GM12873 (cell line): ENCODE measurements around the gene STON2.

Experiments
- TF ChIP-seq, protein P1 (sequence below): IDR thresholded peaks from 2 replicates; pipeline ENCODE4 v1.5.1; 2012; ENCODE audit warnings: low read depth, mild to moderate bottlenecking, moderate library complexity, low read length, control low read depth; ENCODE audit not compliant: insufficient read depth; ENCODE audit errors: missing control alignments

STON2 gene

DNA sequence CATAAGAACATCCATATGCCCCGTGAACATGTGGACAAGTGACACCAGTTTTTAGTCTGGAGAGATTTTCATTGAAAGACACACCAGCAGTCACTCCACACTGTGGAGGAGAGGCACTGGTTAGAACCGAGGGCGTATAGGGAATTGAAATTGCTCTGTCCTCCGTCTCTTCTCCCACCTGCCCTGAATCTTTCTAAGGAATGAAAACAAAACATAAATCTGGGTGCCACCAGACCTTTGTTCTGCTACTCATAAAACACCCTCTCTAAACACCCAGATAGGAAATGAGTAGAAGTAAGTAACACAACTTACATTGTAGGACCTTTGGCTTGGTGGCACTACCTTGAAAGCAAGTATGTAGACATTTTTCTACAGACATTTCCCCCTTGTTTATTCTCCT, 37.1 kb upstream of the STON2 start:
- TF ChIP-seq, protein P1, sequence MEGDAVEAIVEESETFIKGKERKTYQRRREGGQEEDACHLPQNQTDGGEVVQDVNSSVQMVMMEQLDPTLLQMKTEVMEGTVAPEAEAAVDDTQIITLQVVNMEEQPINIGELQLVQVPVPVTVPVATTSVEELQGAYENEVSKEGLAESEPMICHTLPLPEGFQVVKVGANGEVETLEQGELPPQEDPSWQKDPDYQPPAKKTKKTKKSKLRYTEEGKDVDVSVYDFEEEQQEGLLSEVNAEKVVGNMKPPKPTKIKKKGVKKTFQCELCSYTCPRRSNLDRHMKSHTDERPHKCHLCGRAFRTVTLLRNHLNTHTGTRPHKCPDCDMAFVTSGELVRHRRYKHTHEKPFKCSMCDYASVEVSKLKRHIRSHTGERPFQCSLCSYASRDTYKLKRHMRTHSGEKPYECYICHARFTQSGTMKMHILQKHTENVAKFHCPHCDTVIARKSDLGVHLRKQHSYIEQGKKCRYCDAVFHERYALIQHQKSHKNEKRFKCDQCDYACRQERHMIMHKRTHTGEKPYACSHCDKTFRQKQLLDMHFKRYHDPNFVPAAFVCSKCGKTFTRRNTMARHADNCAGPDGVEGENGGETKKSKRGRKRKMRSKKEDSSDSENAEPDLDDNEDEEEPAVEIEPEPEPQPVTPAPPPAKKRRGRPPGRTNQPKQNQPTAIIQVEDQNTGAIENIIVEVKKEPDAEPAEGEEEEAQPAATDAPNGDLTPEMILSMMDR, result no peak

DNA sequence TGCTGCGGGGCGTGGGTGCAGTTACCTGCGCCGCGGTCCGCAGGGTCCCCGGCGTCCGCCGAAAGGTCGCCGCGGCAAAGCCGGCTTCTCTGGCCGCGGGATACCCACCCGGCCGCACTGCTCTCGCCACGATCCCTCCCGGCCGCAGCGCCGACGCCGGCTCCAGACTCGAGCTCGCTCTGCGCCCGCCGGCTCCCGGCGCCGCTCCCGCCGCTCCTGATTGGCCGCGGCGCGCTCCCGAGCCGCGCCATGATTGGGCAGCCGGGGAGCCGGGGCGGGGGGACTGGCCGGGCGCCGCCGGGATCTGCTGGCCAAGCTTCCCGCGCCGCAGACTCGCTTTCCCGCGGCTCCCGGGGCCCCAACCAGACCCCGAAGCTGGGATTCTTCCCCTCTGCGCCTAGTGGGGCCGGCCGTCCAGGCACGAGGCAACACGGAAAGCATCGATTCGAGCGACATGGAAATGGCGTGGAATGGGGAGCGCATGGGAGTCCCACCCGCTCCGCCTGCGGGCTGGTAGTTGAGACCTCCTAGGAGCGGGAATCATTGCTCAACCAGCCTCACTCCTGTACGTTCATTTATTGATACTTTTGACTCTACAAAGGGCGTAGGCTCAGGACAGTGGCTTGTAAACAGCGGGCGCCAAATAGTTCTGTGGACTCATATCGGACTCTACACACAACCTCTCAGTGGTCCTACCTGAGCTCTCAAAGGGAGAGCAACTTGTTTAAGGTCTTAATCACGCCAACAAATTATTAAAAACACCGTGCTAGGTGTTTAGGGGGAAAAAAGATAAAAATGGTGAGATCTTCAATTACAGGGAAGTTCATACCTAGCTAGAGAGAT, 36.4 kb upstream of the STON2 start:
- TF ChIP-seq, protein P1, result no peak

DNA sequence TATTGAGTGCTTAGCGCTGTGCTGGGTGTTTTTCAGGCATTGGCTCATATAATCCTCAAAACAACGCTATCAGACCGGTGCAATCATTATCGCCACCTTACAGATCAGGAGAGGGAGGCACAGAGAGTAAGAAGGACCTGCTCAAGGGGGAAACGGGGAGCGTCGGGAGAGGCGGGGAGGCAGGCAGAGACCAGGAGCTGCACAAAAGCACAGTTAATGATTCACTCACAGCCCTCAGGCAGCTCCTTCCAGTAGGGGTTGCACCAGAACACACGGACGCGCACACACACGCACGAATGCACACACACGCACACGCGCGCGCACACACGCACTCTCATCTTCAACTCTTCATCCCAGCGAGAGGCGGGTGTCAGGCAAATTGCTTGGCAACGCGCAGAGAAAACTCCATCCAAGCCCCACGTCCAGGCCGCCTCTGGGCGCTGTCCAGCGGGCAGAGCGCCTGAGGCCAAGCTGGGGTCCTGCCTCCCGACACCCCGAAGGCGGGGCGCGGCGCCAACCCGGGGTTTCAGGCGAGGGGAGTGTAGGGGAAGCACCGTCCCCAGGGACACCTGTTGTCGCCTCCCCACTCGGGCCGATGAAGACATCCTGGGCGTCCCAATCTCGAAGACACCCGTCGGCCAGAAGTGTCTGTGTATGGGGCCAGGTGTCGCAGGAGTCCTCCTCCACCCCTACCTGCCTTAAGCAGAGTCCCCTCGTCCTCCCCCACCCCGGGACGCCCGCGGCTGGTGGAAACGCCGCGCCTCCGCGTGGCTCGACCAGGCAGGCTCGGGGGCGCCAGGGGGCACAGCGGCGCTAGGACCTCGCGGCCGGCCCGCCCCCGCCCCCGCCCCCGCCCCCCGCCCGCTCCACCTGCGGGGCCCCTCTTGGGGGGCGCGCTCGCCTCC, 35.5 kb upstream of the STON2 start:
- TF ChIP-seq, protein P1, result no peak

- TF ChIP-seq, protein P1, result no peak
These were observed 34.9 kb upstream of the STON2 start for GRCh38 chr14:81435048-81435390.

- TF ChIP-seq, protein P1, result no peak
These were observed 34.1 kb upstream of the STON2 start for GRCh38 chr14:81434230-81434629.

DNA sequence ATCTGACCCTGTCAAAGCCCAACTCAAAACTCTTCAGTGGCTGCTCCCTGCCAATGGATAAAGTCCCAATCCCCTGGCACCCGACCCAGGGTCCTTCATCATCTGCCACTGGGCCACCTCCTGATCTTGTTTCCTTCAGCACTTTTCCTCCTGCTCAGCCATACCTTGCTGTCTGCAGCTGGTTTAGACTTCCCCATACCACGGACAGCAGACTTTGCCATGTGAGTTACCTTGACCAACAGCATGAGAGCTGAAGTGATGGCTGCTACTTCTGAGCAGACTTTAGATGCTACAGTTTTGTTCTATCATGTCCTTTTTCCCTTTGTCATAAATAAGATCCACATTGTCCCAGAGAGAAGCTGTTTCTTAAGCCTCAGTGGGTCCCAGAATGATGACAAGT, 33.3 kb upstream of the STON2 start:
- TF ChIP-seq, protein P1, result no peak

GRCh38 chr14:81432219-81432661, 32.1 kb upstream of the STON2 start:
- TF ChIP-seq, protein P1, result no peak
